ENCODE measurements around the gene CACNG8.
A peak's percentile ranks its signal among the peaks of the same experiment; 100 is the strongest.

The CACNG8 gene

DNA sequence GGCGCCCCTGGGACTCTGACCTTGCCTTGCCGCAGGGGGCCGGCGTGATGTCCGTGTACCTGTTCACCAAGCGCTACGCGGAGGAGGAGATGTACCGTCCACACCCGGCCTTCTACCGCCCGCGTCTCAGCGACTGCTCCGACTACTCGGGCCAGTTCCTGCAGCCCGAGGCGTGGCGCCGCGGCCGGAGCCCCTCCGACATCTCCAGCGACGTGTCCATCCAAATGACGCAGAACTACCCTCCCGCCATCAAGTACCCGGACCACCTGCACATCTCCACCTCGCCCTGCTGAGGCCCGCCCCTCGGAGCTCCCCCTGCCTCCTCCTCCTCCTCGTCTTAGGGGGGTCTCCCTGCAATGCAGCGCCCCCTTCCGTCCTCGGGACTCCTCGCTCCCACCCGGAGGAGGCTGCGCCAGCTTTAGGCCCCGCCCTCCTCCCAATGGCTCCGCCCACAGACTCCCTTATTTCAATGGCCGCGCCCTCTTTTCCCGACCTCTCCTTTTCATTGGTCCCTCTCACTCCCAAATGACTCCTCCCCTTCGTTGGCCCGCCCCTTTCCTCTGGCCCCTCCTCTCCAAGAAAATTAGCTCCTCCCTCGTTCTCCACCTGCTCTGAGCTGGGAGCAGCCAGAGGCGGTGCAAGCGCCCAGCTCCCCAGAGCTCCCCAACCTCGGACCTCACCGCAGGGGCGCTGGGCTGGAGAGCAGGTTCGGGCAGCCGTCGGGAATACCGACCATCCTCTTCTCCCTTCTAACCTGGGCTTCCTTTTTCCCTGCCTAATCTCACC is 20.5 kb upstream of the CACNG8 start:
- peak; percentile 28 for DNase-seq (ENCODE audit: extremely low read depth, insufficient read length)
- no peak for TF ChIP-seq CTCF (IDR thresholded peaks at IDR 0.05; ENCODE audit: insufficient read depth, low read length, poor library complexity, severe bottlenecking)
- Histone ChIP-seq H3K4me3 (replicated peaks; ENCODE audit: low read depth, low read length) (no peak overlapping the region), H3K27me3 (replicated peaks; ENCODE audit: control insufficient read depth, insufficient read depth, low read length) (no peaks in the 10 kb centered on the region), H3K36me3 (ENCODE audit: control insufficient read depth, insufficient read depth, low read length) (no peaks in the 10 kb centered on the region)

DNA sequence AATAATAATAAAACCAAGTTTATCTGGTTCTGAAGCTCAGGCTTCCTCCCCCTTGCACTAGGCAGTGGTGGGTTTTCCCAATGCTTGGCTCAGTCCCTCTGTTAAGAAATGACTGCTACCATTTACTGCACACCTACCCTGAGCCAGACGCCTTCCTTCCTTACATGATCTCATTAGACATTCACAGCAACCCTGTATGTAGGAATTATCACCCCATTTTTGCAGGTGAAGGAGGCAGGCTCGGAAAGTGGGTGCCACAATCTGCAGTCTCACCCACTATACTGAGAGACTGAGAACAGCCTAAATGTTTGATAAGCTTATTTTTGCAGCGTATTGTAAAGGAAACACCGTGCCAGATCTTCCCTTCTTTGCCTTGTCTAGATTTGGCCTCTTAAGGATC is 18.3 kb upstream of the CACNG8 start:
- TF ChIP-seq CTCF (IDR thresholded peaks at IDR 0.05; ENCODE audit: insufficient read depth, low read length, poor library complexity, severe bottlenecking), result no peak
- H3K27me3 ChIP-seq (replicated peaks; ENCODE audit: control insufficient read depth, insufficient read depth, low read length), result no peaks in the 10 kb centered on the region
- no peaks in the 10 kb centered on the region for H3K36me3 ChIP-seq (ENCODE audit: control insufficient read depth, insufficient read depth, low read length)
- H3K4me3 ChIP-seq (replicated peaks; ENCODE audit: low read depth, low read length), result no peak overlapping the region
- no peak for DNase-seq (ENCODE audit: extremely low read depth, insufficient read length)

- Histone ChIP-seq H3K4me3 (replicated peaks; ENCODE audit: low read depth, low read length) (no peak overlapping the region), H3K36me3 (ENCODE audit: control insufficient read depth, insufficient read depth, low read length) (no peaks in the 10 kb centered on the region), H3K27me3 (replicated peaks; ENCODE audit: control insufficient read depth, insufficient read depth, low read length) (no peaks in the 10 kb centered on the region)
- no peak for DNase-seq (ENCODE audit: extremely low read depth, insufficient read length)
- no peak for TF ChIP-seq CTCF (IDR thresholded peaks at IDR 0.05; ENCODE audit: insufficient read depth, low read length, poor library complexity, severe bottlenecking)
These were observed 17.8 kb upstream of the CACNG8 start for GRCh38 chr19:53944933-53945332.

DNA sequence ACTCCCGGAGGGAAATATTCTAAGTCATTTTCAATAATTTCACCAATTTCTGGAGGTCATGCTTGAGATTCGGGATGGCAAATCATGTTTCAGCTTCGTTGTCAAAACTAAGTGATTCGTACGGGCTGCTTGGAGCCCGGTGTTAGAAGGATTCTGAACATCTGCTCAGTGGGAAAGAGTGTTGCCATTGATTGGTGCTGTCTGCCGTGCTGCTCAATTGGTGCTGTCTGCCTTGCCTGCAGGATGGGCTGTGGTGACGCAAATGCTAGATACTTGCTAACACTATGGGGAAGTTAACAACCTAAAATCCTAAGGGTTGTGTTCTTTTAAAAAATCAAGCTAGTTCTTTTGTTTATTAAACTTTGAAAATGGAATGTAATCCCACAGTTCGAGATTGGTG is 17.3 kb upstream of the CACNG8 start:
- no peaks in the 10 kb centered on the region for H3K27me3 ChIP-seq (replicated peaks; ENCODE audit: control insufficient read depth, insufficient read depth, low read length)

DNA sequence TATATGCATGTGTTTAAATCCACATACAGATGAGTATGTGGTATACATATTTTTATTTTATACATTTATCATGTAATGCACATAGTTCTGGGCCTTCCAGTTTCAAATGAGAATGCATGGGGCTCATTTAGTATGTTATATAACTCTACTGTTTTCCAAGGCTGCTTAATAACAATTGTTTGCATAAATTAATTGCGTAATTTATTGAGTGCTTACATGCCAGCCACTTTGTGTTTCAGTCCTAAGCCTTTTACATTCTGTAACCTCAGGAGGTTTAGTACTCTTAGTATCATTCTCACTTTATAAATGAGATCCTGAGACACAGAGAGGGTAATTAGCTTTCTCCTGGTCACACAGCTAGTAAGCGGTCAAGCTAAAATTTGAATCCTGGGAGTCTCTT is 16.7 kb upstream of the CACNG8 start:
- Histone ChIP-seq H3K36me3 (ENCODE audit: control insufficient read depth, insufficient read depth, low read length) (no peaks in the 10 kb centered on the region), H3K27me3 (replicated peaks; ENCODE audit: control insufficient read depth, insufficient read depth, low read length) (no peaks in the 10 kb centered on the region), H3K4me3 (replicated peaks; ENCODE audit: low read depth, low read length) (no peak overlapping the region)
- DNase-seq (ENCODE audit: extremely low read depth, insufficient read length), result no peak
- no peak for TF ChIP-seq CTCF (IDR thresholded peaks at IDR 0.05; ENCODE audit: insufficient read depth, low read length, poor library complexity, severe bottlenecking)

More for the DNA sequence above, 17.3 kb upstream of the CACNG8 start:
- Histone ChIP-seq H3K4me3 (replicated peaks; ENCODE audit: low read depth, low read length) (no peak overlapping the region), H3K36me3 (ENCODE audit: control insufficient read depth, insufficient read depth, low read length) (no peaks in the 10 kb centered on the region)
- no peak for TF ChIP-seq CTCF (IDR thresholded peaks at IDR 0.05; ENCODE audit: insufficient read depth, low read length, poor library complexity, severe bottlenecking)
- no peak for DNase-seq (ENCODE audit: extremely low read depth, insufficient read length)
